Testis (tissue), 3 donors: ENCODE results near the gene TMEM120B. TPM values are rescaled to one million over a fixed set of nuclear protein-coding genes. Genes with fewer than 3 reads are reported as not detected.

Experiments used
- DNase-seq: peaks from one replicate; pipeline ENCODE4 v3.0.0-alpha.2; 2019
- H3K27ac ChIP-seq, 2 donors: fragments of 200-600 bp; sonication (generic); one replicate each; pipeline ENCODE4 v1.5.1; 2019
- H3K27me3 ChIP-seq: fragments of 200-600 bp; sonication (generic); one replicate; pipeline ENCODE4 v1.5.1; 2019
- H3K36me3 ChIP-seq: fragments of 200-600 bp; sonication (generic); one replicate; pipeline ENCODE4 v1.5.1; 2017; ENCODE audit warnings: low read depth; ENCODE audit errors: missing control alignments
- H3K4me1 ChIP-seq: fragments of 200-600 bp; sonication (generic); one replicate; pipeline ENCODE4 v1.5.1; 2019
- H3K4me3 ChIP-seq, 2 donors: fragments of 200-600 bp; sonication (generic); one replicate each; pipeline ENCODE4 v1.5.1; 2017 to 2019
- H3K9me3 ChIP-seq: fragments of 200-600 bp; sonication (generic); one replicate; pipeline ENCODE4 v1.5.1; 2017
- CTCF ChIP-seq, 3 experiments: fragments of 450-650 bp in 2 of 3; fragments of 200-600 bp in 1 of 3; sonication (generic) in 1 of 3; IDR thresholded peaks; one replicate each; pipeline ENCODE4 v1.5.1; 2016 to 2019; ENCODE audit warnings: antibody characterized with exemption in 3 of 3, mild to moderate bottlenecking in 2 of 3, moderate library complexity in 1 of 3
- POLR2A ChIP-seq: fragments of 450-650 bp; IDR thresholded peaks from one replicate; pipeline ENCODE4 v1.6.1; 2017; ENCODE audit warnings: antibody characterized with exemption, mild to moderate bottlenecking, moderate library complexity
- WGBS, 2 donors: methylation state at CpG; one replicate each; pipeline ENCODE4 v1.1.5; 2018; 5-methylcytosine and 5-hydroxymethylcytosine counted together
- intact Hi-C: fragments of 100-400 bp; cut with DNase I; formaldehyde crosslinking; loops from one replicate; pipeline ENCODE4 v1.15.1; 2023; ENCODE audit warnings: low total_unique reads
- polyA plus RNA-seq: library from polyadenylated mRNA; stranded (reverse); fragments of 350-450 nt; fragmentation: Illumina TruSeq; extraction: RNeasy Lipid Tissue Mini Kit (QIAGEN cat#74804); gene quantifications from one replicate; pipeline ENCODE4 v1.2.3, GENCODE V29; 2014; ENCODE audit warnings: low read depth, low replicate concordance; ENCODE audit not compliant: insufficient read depth
- total RNA-seq, 2 donors: library from RNA; depleted of rRNA; stranded (reverse); fragments of >200 nt; gene quantifications; one replicate each; pipeline ENCODE4 v1.2.3, GENCODE V29; 2016

The TMEM120B gene
- total and polyA plus RNA-seq, 3 donors from 2014 or later = 4.9 to 17.2 (median 16.9) TPM

DNA sequence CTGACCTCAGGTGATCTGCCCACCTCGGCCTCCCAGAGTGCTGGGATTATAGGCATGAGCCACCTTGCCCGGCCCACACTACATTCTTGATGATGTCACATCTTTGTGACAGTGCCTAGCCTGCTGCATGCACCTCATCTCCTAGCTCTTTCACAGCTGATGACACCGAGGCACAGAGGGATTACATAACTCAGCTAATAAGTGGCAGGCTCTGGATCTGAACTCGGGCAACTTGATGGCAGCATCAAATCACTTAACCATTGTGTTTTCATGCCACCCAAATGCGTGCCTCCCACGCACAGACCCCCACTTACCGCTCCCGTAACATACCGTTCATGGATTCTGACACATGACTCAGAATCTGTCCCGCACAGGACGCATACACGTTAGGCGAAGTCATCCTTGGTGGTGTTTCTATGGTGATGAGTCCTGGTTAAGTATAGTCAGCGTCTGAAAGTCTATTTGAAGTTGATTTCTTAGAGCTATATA, 7.4 kb downstream of the TMEM120B start:
- intact Hi-C loops = no loop called here
- DNase-seq = no peak

GRCh38 chr12:121720762-121721161, 8.2 kb downstream of the TMEM120B start:
- Histone ChIP-seq H3K27me3 (no peaks in the 10 kb centered on the region), H3K27ac (no peak overlapping the region), H3K4me3 (no peak overlapping the region), H3K4me1 (no peaks in the 10 kb centered on the region), H3K9me3 (no peaks in the 10 kb centered on the region), H3K36me3 (no peaks in the 10 kb centered on the region)
- intact Hi-C loops = no loop called here
- TF ChIP-seq CTCF (IDR thresholded peaks at IDR 0.05) = no peak
- WGBS, 2 donors = 94 to 95% methylated on average over 5 of the region's 5 CpGs
- DNase-seq = no peak

More for the DNA sequence above, 7.4 kb downstream of the TMEM120B start:
- 79 to 87% methylated on average over 14 of the region's 14 CpGs for WGBS, 2 donors
- Histone ChIP-seq H3K4me1 (no peaks in the 10 kb centered on the region), H3K27me3 (no peaks in the 10 kb centered on the region), H3K36me3 (no peaks in the 10 kb centered on the region), H3K4me3 (no peak overlapping the region), H3K27ac (no peak overlapping the region), H3K9me3 (no peaks in the 10 kb centered on the region)
- no peak for TF ChIP-seq POLR2A
- TF ChIP-seq CTCF (IDR thresholded peaks at IDR 0.05) = no peak

- Histone ChIP-seq H3K4me3 (no peak overlapping the region), H3K9me3 (no peaks in the 10 kb centered on the region), H3K4me1 (no peaks in the 10 kb centered on the region), H3K27me3 (no peaks in the 10 kb centered on the region), H3K27ac (no peak overlapping the region), H3K36me3 (no peaks in the 10 kb centered on the region)
- no peak for DNase-seq
- intact Hi-C loops = no loop called here
- TF ChIP-seq POLR2A (no peak), CTCF (IDR thresholded peaks at IDR 0.05) (no peak)
- WGBS, 2 donors = 90 to 94% methylated on average over 3 of the region's 3 CpGs
Measured at GRCh38 chr12:121722511-121722910, 10.0 kb downstream of the TMEM120B start.

- no peaks in the 10 kb centered on the region for H3K27me3 ChIP-seq
- H3K9me3 ChIP-seq = no peaks in the 10 kb centered on the region
- DNase-seq = no peak
- no peak overlapping the region for H3K27ac ChIP-seq
- 79 to 93% methylated on average over 4 of the region's 4 CpGs for WGBS, 2 donors
- H3K4me3 ChIP-seq = no peak overlapping the region
- intact Hi-C loops = no loop called here
- no peaks in the 10 kb centered on the region for H3K4me1 ChIP-seq
- no peaks in the 10 kb centered on the region for H3K36me3 ChIP-seq
- no peak for TF ChIP-seq POLR2A
- no peak for TF ChIP-seq CTCF (IDR thresholded peaks at IDR 0.05)
Measured at GRCh38 chr12:121723200-121723599, 10.6 kb downstream of the TMEM120B start.

DNA sequence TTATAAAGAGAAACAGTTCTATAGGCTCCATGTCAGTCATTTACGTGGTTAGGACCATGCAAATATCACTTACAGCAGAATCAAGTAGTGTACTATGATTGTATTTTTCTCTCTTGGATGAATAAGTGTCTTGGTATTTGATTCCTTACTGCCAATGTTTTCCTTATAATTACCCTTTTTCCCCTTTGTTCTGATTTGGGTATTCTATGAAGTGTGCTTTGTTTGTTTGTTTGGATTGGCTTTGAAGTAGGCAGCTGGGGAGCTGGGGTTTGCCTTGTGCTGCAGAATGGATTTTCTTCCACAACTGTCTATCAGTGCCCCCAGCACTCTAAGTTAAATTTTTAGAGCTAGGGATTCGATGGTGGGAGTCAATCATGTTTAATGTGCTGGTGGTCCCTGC, 12.4 kb downstream of the TMEM120B start:
- H3K36me3 ChIP-seq = no peaks in the 10 kb centered on the region
- H3K27ac ChIP-seq = no peak overlapping the region
- WGBS, 2 donors = 89 to 93% methylated on average over 2 of the region's 2 CpGs
- no peaks in the 10 kb centered on the region for H3K27me3 ChIP-seq
- intact Hi-C loops = no loop called here
- H3K9me3 ChIP-seq = no peaks in the 10 kb centered on the region
- TF ChIP-seq CTCF (IDR thresholded peaks at IDR 0.05) (no peak), POLR2A (no peak)
- no peak overlapping the region for H3K4me3 ChIP-seq
- DNase-seq = no peak
- H3K4me1 ChIP-seq = no peaks in the 10 kb centered on the region
